GM10248 (cell line): Measurements from ENCODE around the gene ARHGAP26.
A peak's percentile ranks its signal among the peaks of the same experiment; 100 is the strongest.

Experiments
- CTCF ChIA-PET: fragments of 300-600 bp; sonication (Branson Sonifier 250); formaldehyde crosslinking; extraction: SDS; loops from one replicate; lab custom pipeline; 2021; ENCODE audit warnings: antibody characterized with exemption; lab: Yijun Ruan, JAX
- POLR2A ChIA-PET: fragments of 350-650 bp; sonication (Branson Sonifier 250); formaldehyde crosslinking; extraction: SDS; loops from one replicate; lab custom pipeline; 2020; ENCODE audit warnings: antibody characterized with exemption; lab: Yijun Ruan, JAX
- DNase-seq: peaks from one replicate; pipeline ENCODE4 v3.0.0; 2012; ENCODE audit errors: extremely low spot score
- TF ChIP-seq, protein P1 (sequence below): IDR thresholded peaks from 2 replicates; pipeline ENCODE4 v1.5.1; 2012; ENCODE audit warnings: mild to moderate bottlenecking, low read depth; ENCODE audit errors: extremely low read depth, missing control alignments, control extremely low read depth

Gene ARHGAP26

DNA sequence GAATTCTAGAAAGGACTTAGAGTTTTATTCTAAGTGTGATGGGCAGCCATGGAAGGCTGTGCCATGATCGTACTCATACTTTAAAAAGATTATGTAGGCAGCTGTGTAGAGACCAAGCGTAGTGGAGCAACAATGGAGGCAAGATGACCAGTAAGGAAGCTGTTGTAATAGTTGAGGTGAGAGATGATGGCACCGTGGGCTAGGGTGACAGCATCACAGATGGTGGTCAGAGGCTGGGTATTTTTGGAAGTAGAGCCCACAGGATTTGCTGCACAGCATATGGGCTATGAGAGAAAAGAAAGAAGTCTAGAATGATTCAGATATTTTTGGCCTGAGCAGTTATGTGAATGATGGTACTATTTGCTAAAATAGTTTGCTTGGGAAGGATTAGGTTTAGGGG, 7.7 kb downstream of the ARHGAP26 start:
- TF ChIP-seq, protein P1, sequence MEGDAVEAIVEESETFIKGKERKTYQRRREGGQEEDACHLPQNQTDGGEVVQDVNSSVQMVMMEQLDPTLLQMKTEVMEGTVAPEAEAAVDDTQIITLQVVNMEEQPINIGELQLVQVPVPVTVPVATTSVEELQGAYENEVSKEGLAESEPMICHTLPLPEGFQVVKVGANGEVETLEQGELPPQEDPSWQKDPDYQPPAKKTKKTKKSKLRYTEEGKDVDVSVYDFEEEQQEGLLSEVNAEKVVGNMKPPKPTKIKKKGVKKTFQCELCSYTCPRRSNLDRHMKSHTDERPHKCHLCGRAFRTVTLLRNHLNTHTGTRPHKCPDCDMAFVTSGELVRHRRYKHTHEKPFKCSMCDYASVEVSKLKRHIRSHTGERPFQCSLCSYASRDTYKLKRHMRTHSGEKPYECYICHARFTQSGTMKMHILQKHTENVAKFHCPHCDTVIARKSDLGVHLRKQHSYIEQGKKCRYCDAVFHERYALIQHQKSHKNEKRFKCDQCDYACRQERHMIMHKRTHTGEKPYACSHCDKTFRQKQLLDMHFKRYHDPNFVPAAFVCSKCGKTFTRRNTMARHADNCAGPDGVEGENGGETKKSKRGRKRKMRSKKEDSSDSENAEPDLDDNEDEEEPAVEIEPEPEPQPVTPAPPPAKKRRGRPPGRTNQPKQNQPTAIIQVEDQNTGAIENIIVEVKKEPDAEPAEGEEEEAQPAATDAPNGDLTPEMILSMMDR: no peak
- ChIA-PET POLR2A (no interaction called here), CTCF (interaction anchor here (1.1 to 2.0 kb wide), 4 partner anchors 9 to 110 kb away, joined by 3 to 5 read pairs (median 4); no protein-coding TSS in a partner anchor)
- no peak for DNase-seq

- no peak for DNase-seq
- TF ChIP-seq, protein P1: no peak
- ChIA-PET CTCF (interaction anchor here (0.9 to 2.0 kb wide), 6 partner anchors 9 to 819 kb away, joined by 3 to 5 read pairs (median 5); partner anchors contain the start of gene ARHGAP26), POLR2A (no interaction called here)
Measured at GRCh38 chr5:142779163-142779840, 9.1 kb downstream of the ARHGAP26 start.

DNA sequence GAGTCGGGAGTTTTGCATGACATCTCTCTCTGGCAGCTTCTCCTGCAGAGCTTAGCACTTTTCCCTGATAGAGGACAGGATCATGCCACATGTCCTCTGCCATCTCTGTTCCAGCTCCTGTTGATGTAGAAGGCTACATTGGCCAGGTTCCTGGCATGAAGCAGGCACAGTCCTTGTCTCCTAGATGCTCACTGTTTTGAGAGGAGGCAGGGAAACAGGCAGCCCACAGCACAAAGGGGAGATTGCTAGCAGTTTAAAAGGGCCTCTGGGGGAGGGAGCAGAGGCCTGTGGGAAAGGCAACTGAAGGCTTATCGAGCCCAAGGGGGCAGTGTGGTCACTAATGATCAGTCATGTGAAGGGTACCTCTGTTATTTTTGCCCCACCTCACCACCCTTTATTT, 10.7 kb downstream of the ARHGAP26 start:
- POLR2A ChIA-PET: no interaction called here
- TF ChIP-seq, protein P1: no peak
- CTCF ChIA-PET: interaction anchor here (1.1 to 1.6 kb wide), 3 partner anchors 108 to 1044 kb away, joined by 3 to 5 read pairs (median 3); no protein-coding TSS in a partner anchor
- DNase-seq: no peak

GRCh38 chr5:142782976-142783530, 12.9 kb downstream of the ARHGAP26 start:
- ChIA-PET POLR2A (no interaction called here), CTCF (interaction anchor here (0.9 to 1.6 kb wide), 4 partner anchors 10 to 127 kb away, joined by 3 to 8 read pairs (median 3); no protein-coding TSS in a partner anchor)
- TF ChIP-seq, protein P1: no peak
- DNase-seq: no peak

DNA sequence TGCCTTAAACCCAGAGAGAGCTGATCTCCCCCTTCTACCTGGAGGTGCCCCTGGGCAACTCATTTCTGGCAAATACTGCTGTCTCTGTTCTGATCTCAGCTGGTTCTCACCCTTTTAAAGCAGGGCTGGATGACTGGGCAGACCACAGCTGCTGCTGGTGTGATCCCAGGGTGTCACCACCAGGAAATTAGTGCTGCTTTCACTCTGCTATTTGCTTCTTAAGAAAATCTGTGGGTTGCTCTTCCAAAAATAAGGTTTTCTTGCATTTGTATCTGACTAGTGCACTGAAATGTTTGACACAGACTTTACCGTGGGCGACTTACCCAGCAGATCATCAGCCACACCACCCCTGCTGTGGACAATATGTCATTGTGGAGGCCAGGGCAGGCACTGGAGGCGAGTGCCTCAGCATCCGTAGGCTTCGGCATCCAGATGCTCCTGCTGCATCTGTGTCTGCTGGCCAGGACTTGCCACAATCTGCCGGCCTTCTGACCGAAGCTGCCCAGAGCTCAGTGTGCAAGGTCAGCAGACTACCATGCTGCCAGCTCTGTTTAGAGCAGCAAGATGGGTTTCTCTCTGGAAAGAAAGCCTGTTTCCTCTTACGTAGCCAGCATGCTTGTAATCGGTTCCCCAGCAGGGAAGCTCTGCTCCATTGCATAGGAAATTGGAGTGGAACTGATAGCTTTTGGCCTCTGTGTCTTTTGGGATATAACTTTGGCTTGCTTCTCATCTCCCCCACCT, 13.6 kb downstream of the ARHGAP26 start:
- ChIA-PET POLR2A (no interaction called here), CTCF (interaction anchor here (0.9 to 1.6 kb wide), 7 partner anchors 9 to 128 kb away, joined by 3 to 8 read pairs (median 3); no protein-coding TSS in a partner anchor)
- DNase-seq: peak; percentile 28
- TF ChIP-seq, protein P1: no peak

DNA sequence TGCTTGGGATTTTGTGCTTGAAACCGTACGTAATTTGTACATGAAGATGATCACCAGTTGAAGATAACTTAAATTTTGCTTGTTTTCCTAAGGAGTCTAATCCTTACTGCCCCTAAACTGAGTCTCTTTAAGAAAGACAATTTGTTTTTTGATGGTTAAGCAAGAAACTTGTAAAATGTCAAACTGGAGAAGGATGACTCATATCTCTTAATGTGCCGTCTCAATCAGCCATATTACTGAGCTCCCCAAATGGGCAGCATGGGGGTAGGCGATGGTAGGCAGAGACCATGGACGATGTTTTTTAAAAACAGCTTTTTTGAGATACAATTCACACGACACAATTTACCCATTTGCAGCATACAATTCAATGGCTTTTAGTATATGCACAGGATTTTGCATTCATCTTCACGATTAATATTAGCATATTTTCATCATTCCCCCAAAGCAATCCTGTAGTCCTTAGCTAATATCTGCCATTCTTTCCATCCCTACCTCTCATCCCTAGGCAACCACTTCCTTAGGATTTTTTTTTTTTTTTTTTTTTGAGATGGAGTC, 14.3 kb downstream of the ARHGAP26 start:
- POLR2A ChIA-PET: no interaction called here
- TF ChIP-seq, protein P1: no peak
- CTCF ChIA-PET: interaction anchor here (1.0 to 1.6 kb wide), 4 partner anchors 8 to 71 kb away, joined by 3 to 5 read pairs (median 3); no protein-coding TSS in a partner anchor
- DNase-seq: no peak
